Activated B cell treated with CpG ODN at 0.5 μM for 24 hours (primary cell): Measurements from ENCODE around the gene ACTR2. TPM values are rescaled to one million over a fixed set of nuclear protein-coding genes. Genes with fewer than 3 reads are reported as not detected.

Experiments
- ATAC-seq: fragments of 200-7000 bp; cut with Tn5 transposase; one replicate; pipeline ENCODE4 v1.10.0; 2021; ENCODE audit warnings: low read depth, mild to moderate bottlenecking, moderate library complexity
- CTCF ChIA-PET: fragments of 350-600 bp; sonication (Branson Sonifier 250); formaldehyde crosslinking; loops from one replicate; lab custom pipeline; 2021; ENCODE audit warnings: antibody characterized with exemption; lab: Charles Lee
- POLR2A ChIA-PET: fragments of 350-600 bp; sonication (Branson Sonifier 250); formaldehyde crosslinking; loops from one replicate; lab custom pipeline; 2021; ENCODE audit warnings: antibody characterized with exemption; lab: Charles Lee
- DNase-seq: peaks from one replicate; pipeline ENCODE4 v3.0.0; 2022
- H3K27ac Mint-ChIP-seq: one replicate; pipeline ENCODE4 v1.8.0; 2020; ENCODE audit warnings: mixed read lengths
- H3K27me3 Mint-ChIP-seq: one replicate; pipeline ENCODE4 v1.8.0; 2021; ENCODE audit warnings: mixed read lengths
- H3K36me3 Mint-ChIP-seq: one replicate; pipeline ENCODE4 v1.8.0; 2021; ENCODE audit warnings: low read depth, mixed read lengths
- H3K4me1 Mint-ChIP-seq: one replicate; pipeline ENCODE4 v1.8.0; 2021; ENCODE audit warnings: mixed read lengths
- H3K4me3 Mint-ChIP-seq: one replicate; pipeline ENCODE4 v1.8.0; 2020; ENCODE audit warnings: mild to moderate bottlenecking, mixed read lengths
- H3K9me3 Mint-ChIP-seq: one replicate; pipeline ENCODE4 v1.8.0; 2020; ENCODE audit warnings: mixed read lengths
- CTCF ChIP-seq: fragments of 200-600 bp; IDR thresholded peaks from one replicate; pipeline ENCODE4 v1.8.0; 2022; ENCODE audit warnings: antibody characterized with exemption, mild to moderate bottlenecking
- intact Hi-C: fragments of 100-400 bp; cut with micrococcal nuclease; formaldehyde crosslinking; loops from one replicate; pipeline ENCODE4 v1.15.1; 2024
- total RNA-seq: library from RNA; stranded (reverse); gene quantifications from 2 replicates; pipeline ENCODE4 v1.2.3, GENCODE V29; 2022

The ACTR2 gene
- total RNA-seq, 1 donor from 2014 or later, result 484 TPM

- Mint-ChIP-seq H3K27me3 (peaks cover 16% of the 10 kb centered on the region), H3K4me3 (no peak overlapping the region), H3K9me3 (no peaks in the 10 kb centered on the region), H3K27ac (no peak overlapping the region), H3K36me3 (peaks cover 7% of the 10 kb centered on the region), H3K4me1 (peaks cover 1% of the 10 kb centered on the region)
- TF ChIP-seq CTCF, result no peak
- intact Hi-C loops, result no loop called here
- POLR2A ChIA-PET, result no interaction called here
- DNase-seq, result no peak
- CTCF ChIA-PET, result no interaction called here
- no peak for ATAC-seq
Measured at GRCh38 chr2:65317841-65318240, 90.2 kb downstream of the ACTR2 start.

GRCh38 chr2:65319072-65319673 lies 91.5 kb downstream of the ACTR2 start:
- Mint-ChIP-seq H3K27me3 (peaks cover 21% of the 10 kb centered on the region), H3K4me1 (peaks cover 12% of the 10 kb centered on the region), H3K9me3 (no peaks in the 10 kb centered on the region), H3K27ac (no peak overlapping the region), H3K36me3 (no peaks in the 10 kb centered on the region), H3K4me3 (no peak overlapping the region)
- no peak for TF ChIP-seq CTCF
- intact Hi-C loops, result no loop called here
- ChIA-PET POLR2A (no interaction called here), CTCF (no interaction called here)
- DNase-seq, result no peak
- ATAC-seq, result no peak

DNA sequence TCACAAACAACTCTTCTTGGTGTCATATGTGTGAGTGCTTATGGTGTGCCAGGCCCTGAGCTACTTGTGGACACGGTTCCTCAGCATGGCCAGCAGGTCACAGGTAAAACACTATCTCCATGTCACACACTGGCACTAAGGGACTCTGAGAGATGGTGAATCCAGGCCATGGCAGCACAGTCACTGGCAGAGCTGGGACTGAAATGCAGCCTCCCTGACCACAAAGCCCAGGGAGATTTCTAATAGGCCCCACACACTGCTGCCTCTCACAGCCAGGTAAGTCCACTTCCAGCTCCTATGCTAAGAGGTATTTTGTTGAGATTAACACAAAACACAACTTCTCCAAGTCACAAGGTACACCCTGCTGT lies 92.0 kb downstream of the ACTR2 start:
- Mint-ChIP-seq H3K9me3 (no peaks in the 10 kb centered on the region), H3K4me3 (no peak overlapping the region), H3K4me1 (peaks cover 15% of the 10 kb centered on the region), H3K27ac (no peak overlapping the region), H3K36me3 (no peaks in the 10 kb centered on the region), H3K27me3 (peaks cover 25% of the 10 kb centered on the region)
- CTCF ChIA-PET, result no interaction called here
- DNase-seq (no peak), ATAC-seq (no peak)
- intact Hi-C loops, result no loop called here
- POLR2A ChIA-PET, result no interaction called here
- no peak for TF ChIP-seq CTCF

DNA sequence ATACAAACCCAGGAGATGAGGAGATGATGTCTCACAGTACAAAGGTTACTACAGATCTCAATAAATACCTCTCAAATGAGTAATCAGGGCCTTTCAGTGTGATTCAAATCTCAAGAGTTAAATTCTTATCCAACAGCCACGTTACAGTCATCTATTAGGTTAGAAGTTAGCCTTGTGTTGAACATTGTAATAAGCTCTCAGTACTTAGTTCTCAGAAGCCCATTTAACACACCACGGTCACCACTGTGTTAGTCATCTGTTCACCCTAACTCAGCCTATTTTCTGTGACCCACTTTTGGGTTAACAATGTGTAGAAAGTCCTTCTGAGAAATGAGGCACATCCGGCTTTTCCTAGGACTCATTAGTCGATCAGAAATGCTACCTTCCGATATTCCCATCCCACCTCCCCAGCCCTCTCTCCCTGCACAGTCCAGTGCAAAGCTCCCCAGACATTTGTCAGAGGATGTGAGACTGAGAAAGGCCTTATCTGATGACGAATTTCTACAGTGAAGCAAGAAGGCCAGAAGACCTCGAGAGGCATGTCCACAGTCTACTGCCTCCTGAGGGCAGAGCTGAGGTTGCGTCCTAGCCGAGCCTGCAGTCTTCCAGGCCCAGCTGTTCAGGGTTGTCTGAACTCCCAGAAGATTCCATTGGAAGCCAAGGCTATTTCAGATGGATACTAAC lies 92.6 kb downstream of the ACTR2 start:
- H3K9me3 Mint-ChIP-seq, result no peaks in the 10 kb centered on the region
- POLR2A ChIA-PET, result no interaction called here

More for the DNA sequence above, 92.6 kb downstream of the ACTR2 start:
- no peak for TF ChIP-seq CTCF
- CTCF ChIA-PET, result no interaction called here
- Mint-ChIP-seq H3K4me1 (peaks cover 15% of the 10 kb centered on the region), H3K4me3 (no peak overlapping the region), H3K27me3 (peaks cover 28% of the 10 kb centered on the region), H3K27ac (no peak overlapping the region), H3K36me3 (no peaks in the 10 kb centered on the region)
- intact Hi-C loops, result no loop called here
- no peak for ATAC-seq
- DNase-seq, result no peak

Other genes starting within 250 kb of the ACTR2 start
- 32.1 and 35.4 TPM in 2 replicates for gene SLC1A4, start 238.4 kb upstream of the ACTR2 start, total RNA-seq
- 16.6 and 17.9 TPM in 2 replicates for gene CEP68, start 171.4 kb upstream of the ACTR2 start, total RNA-seq
- gene RAB1A, start 97.7 kb upstream of the ACTR2 start, total RNA-seq, result 45.0 and 46.4 TPM in 2 replicates
- 2.5 and 3.1 TPM in 2 replicates for gene SPRED2, start 204.8 kb downstream of the ACTR2 start, total RNA-seq